ENCODE data around the gene RPL31.

RPL31 gene

GRCh38 chr2:101040072-101040471 lies 38.0 kb downstream of the RPL31 start:
- Mint-ChIP-seq H3K36me3 (ENCODE audit: low read depth) (peaks cover 24% of the 10 kb centered on the region), H3K4me1 (peaks cover 25% of the 10 kb centered on the region), H3K27me3 (ENCODE audit: low read depth, poor library complexity) (peaks cover 6% of the 10 kb centered on the region), H3K4me3 (no peak overlapping the region), H3K27ac (peak overlapping the region; percentile 36), H3K9me3 (no peaks in the 10 kb centered on the region)
- TF ChIP-seq CTCF (IDR thresholded peaks at IDR 0.05) = no peak
- no peak for DNase-seq

- H3K9me3 Mint-ChIP-seq = no peaks in the 10 kb centered on the region
- H3K36me3 Mint-ChIP-seq (ENCODE audit: low read depth) = peaks cover 24% of the 10 kb centered on the region
- no peak for DNase-seq
- H3K4me1 Mint-ChIP-seq = peaks cover 25% of the 10 kb centered on the region
- TF ChIP-seq CTCF (IDR thresholded peaks at IDR 0.05) = no peak
- no peak overlapping the region for H3K27ac Mint-ChIP-seq
- peaks cover 6% of the 10 kb centered on the region for H3K27me3 Mint-ChIP-seq (ENCODE audit: low read depth, poor library complexity)
- H3K4me3 Mint-ChIP-seq = no peak overlapping the region
Measured at GRCh38 chr2:101040761-101041160, 38.7 kb downstream of the RPL31 start.

- H3K36me3 Mint-ChIP-seq (ENCODE audit: low read depth) = peaks cover 24% of the 10 kb centered on the region
- DNase-seq = no peak
- peaks cover 6% of the 10 kb centered on the region for H3K27me3 Mint-ChIP-seq (ENCODE audit: low read depth, poor library complexity)
- no peak overlapping the region for H3K27ac Mint-ChIP-seq
- H3K4me3 Mint-ChIP-seq = no peak overlapping the region
- H3K9me3 Mint-ChIP-seq = no peaks in the 10 kb centered on the region
- no peak for TF ChIP-seq CTCF (IDR thresholded peaks at IDR 0.05)
- peaks cover 31% of the 10 kb centered on the region for H3K4me1 Mint-ChIP-seq
Measured at GRCh38 chr2:101041413-101041812, 39.3 kb downstream of the RPL31 start.

- Mint-ChIP-seq H3K27ac (no peak overlapping the region), H3K4me3 (no peak overlapping the region), H3K4me1 (peaks cover 25% of the 10 kb centered on the region), H3K9me3 (peaks cover 4% of the 10 kb centered on the region), H3K36me3 (ENCODE audit: low read depth) (peaks cover 22% of the 10 kb centered on the region), H3K27me3 (ENCODE audit: low read depth, poor library complexity) (peaks cover 9% of the 10 kb centered on the region)
- no peak for TF ChIP-seq CTCF (IDR thresholded peaks at IDR 0.05)
- no peak for DNase-seq
Measured at GRCh38 chr2:101045330-101045729, 43.2 kb downstream of the RPL31 start.

- H3K27me3 Mint-ChIP-seq (ENCODE audit: low read depth, poor library complexity) = peaks cover 9% of the 10 kb centered on the region
Measured at GRCh38 chr2:101047075-101047766, 45.1 kb downstream of the RPL31 start.

More at GRCh38 chr2:101047075-101047766, 45.1 kb downstream of the RPL31 start:
- Mint-ChIP-seq H3K36me3 (ENCODE audit: low read depth) (peaks cover 37% of the 10 kb centered on the region), H3K9me3 (peaks cover 11% of the 10 kb centered on the region), H3K4me3 (peak overlapping the region; percentile 9), H3K4me1 (peaks cover 25% of the 10 kb centered on the region), H3K27ac (peak overlapping the region; percentile 61)
- no peak for TF ChIP-seq CTCF (IDR thresholded peaks at IDR 0.05)
- DNase-seq = peak; percentile 35
